Common myeloid progenitor, CD34-positive (primary cell): ENCODE results near the gene MTERF4.

Experiments
- CTCF ChIA-PET: fragments of 350-600 bp; sonication (Branson Sonifier 250); formaldehyde crosslinking; loops from one replicate; lab custom pipeline; 2021; ENCODE audit warnings: antibody characterized with exemption; lab: Charles Lee
- POLR2A ChIA-PET: fragments of 350-600 bp; sonication (Branson Sonifier 250); formaldehyde crosslinking; loops from one replicate; lab custom pipeline; 2021; ENCODE audit warnings: antibody characterized with exemption; lab: Charles Lee
- DNase-seq, 3 donors: peaks; one replicate each; pipeline versions ENCODE4 v3.0.0 to v3.0.0-alpha.2; 2013
- H3K27ac ChIP-seq, 2 experiments: 1 replicate in 1 of 2; 2 replicates in 1 of 2; pipeline ENCODE4 v1.7.0; 2013; ENCODE audit warnings: inconsistent platforms in 2 of 2, low read length in 2 of 2, mild to moderate bottlenecking in 2 of 2, low read depth in 1 of 2, moderate library complexity in 1 of 2; ENCODE audit not compliant: severe bottlenecking in 2 of 2, insufficient read depth in 1 of 2, poor library complexity in 1 of 2
- H3K27me3 ChIP-seq, 5 experiments: replicated peaks in 2 of 5; 1 replicate in 3 of 5; 2 replicates in 2 of 5; pipeline versions ENCODE4 v1.6.1 to v1.7.0; 2013; ENCODE audit warnings: low read length in 4 of 5, mild to moderate bottlenecking in 2 of 5, moderate library complexity in 2 of 5, inconsistent platforms in 1 of 5; ENCODE audit not compliant: insufficient read depth in 5 of 5, control insufficient read depth in 4 of 5
- H3K36me3 ChIP-seq, 4 experiments: 1 replicate in 2 of 4; 2 replicates in 2 of 4; pipeline versions ENCODE4 v1.6.1 to v1.7.0; 2013; ENCODE audit warnings: low read length in 3 of 4, control low read depth in 1 of 4, mild to moderate bottlenecking in 1 of 4; ENCODE audit not compliant: control insufficient read depth in 4 of 4, insufficient read depth in 4 of 4
- H3K4me1 ChIP-seq, 4 experiments: 1 replicate in 3 of 4; 2 replicates in 1 of 4; pipeline versions ENCODE4 v1.6.1 to v1.7.1; 2013; ENCODE audit warnings: low read length in 3 of 4, mild to moderate bottlenecking in 3 of 4, control low read depth in 1 of 4, inconsistent platforms in 1 of 4, moderate library complexity in 1 of 4; ENCODE audit not compliant: control insufficient read depth in 4 of 4, insufficient read depth in 4 of 4; ENCODE audit errors: control extremely low read depth in 1 of 4
- H3K4me3 ChIP-seq, 7 experiments: 1 replicate in 4 of 7; 2 replicates in 3 of 7; pipeline versions ENCODE4 v1.5.1 to v1.7.0; 2013; ENCODE audit warnings: mild to moderate bottlenecking in 7 of 7, low read length in 6 of 7, moderate library complexity in 6 of 7, inconsistent platforms in 2 of 7, low read depth in 2 of 7, control low read depth in 1 of 7; ENCODE audit not compliant: insufficient read depth in 4 of 7, control insufficient read depth in 1 of 7; ENCODE audit errors: extremely low read depth in 1 of 7
- H3K9me3 ChIP-seq, 5 experiments: 1 replicate in 4 of 5; 2 replicates in 1 of 5; pipeline versions ENCODE4 v1.6.1 to v1.7.1; 2013; ENCODE audit warnings: low read length in 4 of 5, mild to moderate bottlenecking in 2 of 5, inconsistent platforms in 1 of 5, low read depth in 1 of 5, moderate library complexity in 1 of 5; ENCODE audit not compliant: control insufficient read depth in 4 of 5, insufficient read depth in 2 of 5; ENCODE audit errors: control extremely low read depth in 1 of 5
- WGBS: methylation state at CpG from one replicate; pipeline ENCODE4 v1.1.5; 2013; ENCODE audit not compliant: insufficient coverage; 5-methylcytosine and 5-hydroxymethylcytosine counted together

Gene MTERF4

GRCh38 chr2:241065355-241065803, 36.7 kb downstream of the MTERF4 start:
- no peak overlapping the region for H3K4me3 ChIP-seq
- no peak for DNase-seq
- WGBS, result 98% methylated on average over 26 of the region's 27 CpGs
- H3K36me3 ChIP-seq, result peaks cover 0 to 4% (median 0%) of the 10 kb centered on the region in 4 experiments
- ChIA-PET CTCF (no interaction called here), POLR2A (no interaction called here)
- peaks cover 0 to 15% (median 0%) of the 10 kb centered on the region in 5 experiments for H3K27me3 ChIP-seq
- H3K9me3 ChIP-seq, result no peaks in the 10 kb centered on the region
- peaks cover 0 to 9% (median 2%) of the 10 kb centered on the region in 4 experiments for H3K4me1 ChIP-seq
- H3K27ac ChIP-seq, result no peak overlapping the region

GRCh38 chr2:241064802-241065354, 37.2 kb downstream of the MTERF4 start:
- Histone ChIP-seq H3K4me1 (peaks cover 0 to 9% (median 2%) of the 10 kb centered on the region in 4 experiments), H3K27ac (no peak overlapping the region), H3K4me3 (no peak overlapping the region), H3K36me3 (peaks cover 0 to 2% (median 0%) of the 10 kb centered on the region in 4 experiments), H3K9me3 (no peaks in the 10 kb centered on the region), H3K27me3 (peaks cover 0 to 15% (median 0%) of the 10 kb centered on the region in 5 experiments)
- ChIA-PET CTCF (no interaction called here), POLR2A (no interaction called here)
- no peak for DNase-seq
- WGBS, result 95% methylated on average over 16 of the region's 23 CpGs

GRCh38 chr2:241064008-241064801, 37.9 kb downstream of the MTERF4 start:
- DNase-seq, result peak; percentile 18 to 56 (median 55)
- WGBS, result 42% methylated on average over 25 of the region's 32 CpGs
- Histone ChIP-seq H3K27ac (no peak overlapping the region), H3K27me3 (peaks cover 0 to 15% (median 0%) of the 10 kb centered on the region in 5 experiments), H3K4me3 (peak overlapping the region in 3 of 7 experiments; percentile 48 to 72 (median 48)), H3K36me3 (peaks cover 0 to 2% (median 0%) of the 10 kb centered on the region in 4 experiments), H3K9me3 (no peaks in the 10 kb centered on the region), H3K4me1 (peaks cover 0 to 9% (median 2%) of the 10 kb centered on the region in 4 experiments)
- ChIA-PET POLR2A (interaction anchor here (0.6 kb wide), 1 partner anchor 631 kb away, joined by 3 read pairs; no protein-coding TSS in a partner anchor), CTCF (interaction anchor here (1.2 kb wide), 2 partner anchors 81 to 154 kb away, joined by 3 read pairs; no protein-coding TSS in a partner anchor)

DNA sequence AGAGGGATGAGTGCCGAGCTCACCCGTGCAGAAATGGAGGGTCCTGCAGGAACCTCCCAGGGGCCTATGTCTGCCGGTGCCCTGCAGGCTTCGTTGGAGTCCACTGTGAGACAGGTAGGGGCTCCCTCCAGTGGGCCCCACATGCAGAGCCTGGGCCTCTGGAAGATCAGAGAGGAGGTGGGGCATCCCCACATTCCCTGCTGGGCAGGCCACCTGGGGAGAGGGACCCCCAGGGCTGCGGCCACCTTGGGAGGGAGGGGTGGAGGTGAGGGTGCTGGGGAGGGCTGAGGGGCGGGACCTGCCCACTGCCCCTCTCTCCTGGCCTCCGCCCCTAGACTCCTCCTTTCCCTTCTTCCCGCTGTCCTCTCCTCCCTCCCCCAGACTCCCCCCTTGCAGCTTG, 38.5 kb downstream of the MTERF4 start:
- Histone ChIP-seq H3K4me3 (peak overlapping the region in 3 of 7 experiments; percentile 48 to 72 (median 48)), H3K4me1 (peaks cover 0 to 9% (median 2%) of the 10 kb centered on the region in 4 experiments), H3K27me3 (peaks cover 0 to 15% (median 0%) of the 10 kb centered on the region in 5 experiments), H3K27ac (no peak overlapping the region), H3K9me3 (no peaks in the 10 kb centered on the region), H3K36me3 (peaks cover 0 to 2% (median 0%) of the 10 kb centered on the region in 4 experiments)
- ChIA-PET CTCF (interaction anchor here (1.2 kb wide), 2 partner anchors 80 to 155 kb away, joined by 3 read pairs; no protein-coding TSS in a partner anchor), POLR2A (interaction anchor here (0.6 kb wide), 1 partner anchor 632 kb away, joined by 3 read pairs; no protein-coding TSS in a partner anchor)
- 15% methylated on average over 6 of the region's 8 CpGs for WGBS
- DNase-seq, result peak; percentile 13 to 43 (median 37)

DNA sequence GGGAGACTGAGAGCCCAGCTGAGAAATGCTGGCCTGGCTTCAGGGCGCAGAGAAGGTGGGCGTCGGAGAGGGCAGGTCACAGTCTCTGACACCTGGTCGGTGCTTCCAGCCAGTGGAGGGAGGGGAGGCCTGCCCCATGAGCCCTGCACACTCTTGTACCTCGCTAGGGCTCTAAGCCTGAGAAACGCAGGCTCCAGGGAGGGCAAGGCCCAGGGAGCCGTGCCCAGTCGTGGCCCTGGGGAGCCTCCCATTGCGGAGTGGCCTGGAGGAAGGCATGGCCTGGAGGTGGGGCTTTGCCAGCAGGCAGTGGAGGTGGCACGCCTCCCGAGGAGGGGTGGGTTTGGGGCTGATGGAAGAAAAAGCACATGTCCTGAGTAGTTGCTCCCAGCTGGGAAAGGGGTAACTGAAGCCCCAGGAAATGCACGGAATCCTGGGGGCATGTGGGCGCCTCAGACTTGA, 39.0 kb downstream of the MTERF4 start:
- H3K9me3 ChIP-seq, result no peaks in the 10 kb centered on the region
- peaks cover 0 to 14% (median 0%) of the 10 kb centered on the region in 5 experiments for H3K27me3 ChIP-seq
- 72% methylated on average over 13 of the region's 13 CpGs for WGBS
- H3K4me1 ChIP-seq, result peaks cover 0 to 9% (median 2%) of the 10 kb centered on the region in 4 experiments
- CTCF ChIA-PET, result interaction anchor here (1.0 to 1.2 kb wide), 3 partner anchors 80 to 156 kb away, joined by 3 read pairs; no protein-coding TSS in a partner anchor
- peaks cover 0 to 2% (median 0%) of the 10 kb centered on the region in 4 experiments for H3K36me3 ChIP-seq
- no peak overlapping the region for H3K27ac ChIP-seq
- no peak overlapping the region for H3K4me3 ChIP-seq
- POLR2A ChIA-PET, result no interaction called here
- no peak for DNase-seq

GRCh38 chr2:241062389-241063092, 39.5 kb downstream of the MTERF4 start:
- CTCF ChIA-PET, result interaction anchor here (1.0 to 1.2 kb wide), 2 partner anchors 150 to 156 kb away, joined by 3 read pairs; no protein-coding TSS in a partner anchor
- Histone ChIP-seq H3K4me3 (no peak overlapping the region), H3K27ac (no peak overlapping the region), H3K9me3 (no peaks in the 10 kb centered on the region), H3K27me3 (peaks cover 0 to 14% (median 0%) of the 10 kb centered on the region in 5 experiments), H3K36me3 (peaks cover 0 to under 1% (median 0%) of the 10 kb centered on the region in 4 experiments), H3K4me1 (peaks cover 0 to 9% (median 2%) of the 10 kb centered on the region in 4 experiments)
- POLR2A ChIA-PET, result no interaction called here
- no peak for DNase-seq
- 89% methylated on average over 13 of the region's 15 CpGs for WGBS
